ENCODE data around the gene CCL4L2.

GRCh38 chr17:36214918-36215317, 4.1 kb downstream of the CCL4L2 start:
- no peak for TF ChIP-seq EZH2phosphoT487 (IDR thresholded peaks at IDR 0.05; ENCODE audit: borderline replicate concordance, low read depth, low read length)
- TF ChIP-seq CTCF (conservative IDR thresholded peaks at IDR 0.05; ENCODE audit: low read length), result no peak

All from OCI-LY7 (cell line).